GM21576 (cell line): ENCODE data around the gene PKP3.
A peak's percentile ranks its signal among the peaks of the same experiment; 100 is the strongest.

Experiments used
- ATAC-seq: cut with Tn5 transposase; IDR thresholded peaks from one replicate; pipeline ENCODE4 v1.9.1; 2021; ENCODE audit warnings: mild to moderate bottlenecking, moderate library complexity; ENCODE audit not compliant: unreplicated experiment

Gene PKP3

DNA sequence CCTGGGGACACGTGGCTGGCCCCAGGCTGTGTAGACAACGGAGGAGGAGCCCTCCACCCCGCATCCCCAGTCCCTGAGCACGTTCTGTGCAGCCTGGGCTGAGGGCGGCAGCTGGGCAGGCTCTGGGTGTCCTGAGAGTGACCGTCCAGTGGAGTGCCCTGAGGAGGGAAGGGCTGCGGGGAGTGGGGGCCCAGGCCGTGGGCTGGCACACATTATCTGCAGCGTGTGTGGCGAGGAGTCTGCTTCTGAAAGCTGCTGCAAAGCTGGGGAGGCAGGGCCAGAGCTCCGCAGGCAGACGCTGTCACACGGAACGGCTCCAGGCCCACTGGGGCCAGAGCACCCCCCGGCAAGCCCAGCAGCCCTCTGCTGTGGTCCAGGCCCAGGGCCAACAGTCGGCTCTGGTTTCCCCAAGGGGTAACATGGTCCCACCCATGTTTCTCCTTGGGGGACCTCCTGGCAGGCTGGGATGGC lies 48.6 kb downstream of the PKP3 start:
- no peak for ATAC-seq

DNA sequence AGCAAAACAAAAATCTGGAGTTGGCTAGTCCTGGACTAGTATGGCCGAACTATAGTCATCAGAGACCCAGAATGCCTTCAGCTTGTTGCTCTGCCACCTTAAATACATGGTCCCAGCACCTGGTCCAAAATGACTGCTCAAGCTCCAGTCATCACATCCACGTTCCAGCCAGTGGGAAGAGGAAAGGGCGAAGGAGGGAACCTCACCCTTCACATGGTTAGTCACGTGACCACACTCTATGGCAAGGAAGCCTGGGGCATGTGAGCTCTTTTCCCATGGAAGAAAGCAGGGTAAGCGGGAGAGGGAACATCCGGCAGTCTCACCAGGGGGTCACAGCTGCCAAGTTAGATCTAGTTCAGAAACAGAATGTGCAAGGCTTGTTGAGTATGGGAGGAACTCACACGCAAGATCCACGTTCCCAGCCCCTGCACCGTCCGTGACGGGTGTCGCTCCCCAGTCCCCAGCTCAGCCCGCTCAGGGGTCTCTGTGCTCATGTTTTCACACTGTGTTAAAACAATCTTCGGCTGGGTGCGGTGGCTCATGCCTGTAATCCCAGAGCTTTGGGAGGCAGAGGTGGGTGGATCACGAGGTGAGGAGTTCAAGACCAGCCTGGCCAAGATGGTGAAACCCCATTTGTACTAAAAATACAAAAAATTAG lies 49.7 kb downstream of the PKP3 start:
- no peak for ATAC-seq

DNA sequence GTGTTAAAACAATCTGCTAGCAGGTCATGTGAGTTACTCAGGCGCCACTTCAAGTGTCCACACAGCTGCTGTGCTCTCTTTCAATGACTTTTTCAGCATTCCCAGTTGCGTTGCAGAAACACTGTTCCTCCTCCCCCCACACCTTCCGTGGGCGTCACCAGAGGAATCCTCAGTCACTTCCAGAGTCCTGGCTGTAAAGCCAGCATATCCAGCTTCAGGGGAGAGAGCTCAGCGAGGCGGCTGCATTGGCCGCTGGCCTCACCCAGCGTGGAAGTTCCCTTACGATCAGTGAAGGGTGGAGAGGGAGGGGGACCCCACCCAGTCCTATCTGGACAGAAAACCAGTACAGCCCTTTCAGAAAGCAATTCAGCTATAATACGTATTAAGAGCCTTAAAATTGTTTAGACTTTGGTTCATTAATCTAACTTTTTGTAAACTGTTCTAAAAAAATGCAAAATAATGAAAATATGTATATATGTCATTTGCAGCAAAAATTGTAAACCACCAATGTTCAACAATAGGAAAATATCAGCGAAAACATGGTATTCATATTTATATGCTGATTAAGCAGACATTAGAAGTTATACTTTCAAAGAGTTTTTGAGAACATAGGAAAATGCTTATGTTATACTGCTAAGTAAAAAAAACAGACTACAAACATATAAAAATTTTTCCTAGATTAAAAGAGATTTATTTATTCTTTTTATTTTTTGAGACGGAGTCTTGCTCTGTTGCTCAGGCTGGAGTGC lies 50.6 kb downstream of the PKP3 start:
- no peak for ATAC-seq

DNA sequence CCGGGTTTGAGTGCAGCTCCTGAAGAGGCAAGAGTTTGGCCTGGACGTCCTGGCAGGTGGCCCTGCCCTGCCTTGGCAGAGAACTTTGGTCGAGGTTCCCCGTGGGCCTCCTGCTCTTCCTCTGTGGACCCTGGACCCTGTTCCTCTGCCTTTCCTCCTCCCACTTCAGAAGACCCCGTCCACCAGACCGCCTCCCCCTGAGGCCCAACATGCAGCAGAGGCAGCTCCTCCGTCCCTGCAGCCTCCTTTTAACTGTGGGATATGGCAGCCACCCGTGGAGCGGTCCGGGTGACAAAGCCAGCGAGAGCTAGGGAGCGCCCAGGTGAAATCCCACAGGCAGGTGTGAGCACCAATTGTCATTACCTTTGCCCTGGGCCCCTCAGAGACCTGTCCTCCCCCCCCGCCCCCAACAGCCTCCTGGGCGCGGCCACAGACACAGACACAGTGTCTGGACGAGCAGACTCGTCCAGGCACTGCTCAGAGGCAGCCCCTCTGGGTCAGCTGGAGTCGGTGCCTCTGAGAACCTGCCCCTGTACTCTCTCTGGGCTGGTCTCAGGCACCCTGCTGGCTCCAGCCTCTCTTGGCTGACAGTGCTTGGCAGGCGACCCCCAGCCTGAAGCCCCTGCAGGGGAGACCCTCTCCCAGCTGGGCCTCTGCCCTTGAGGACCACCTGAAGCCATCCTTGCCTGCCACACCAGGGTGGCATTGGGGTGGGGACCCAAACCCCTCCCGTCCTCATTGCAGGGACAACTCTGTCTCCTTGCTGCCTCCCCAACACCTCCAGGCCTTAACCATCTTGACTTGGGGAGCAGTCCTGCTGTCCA lies 52.0 kb downstream of the PKP3 start:
- no peak for ATAC-seq

DNA sequence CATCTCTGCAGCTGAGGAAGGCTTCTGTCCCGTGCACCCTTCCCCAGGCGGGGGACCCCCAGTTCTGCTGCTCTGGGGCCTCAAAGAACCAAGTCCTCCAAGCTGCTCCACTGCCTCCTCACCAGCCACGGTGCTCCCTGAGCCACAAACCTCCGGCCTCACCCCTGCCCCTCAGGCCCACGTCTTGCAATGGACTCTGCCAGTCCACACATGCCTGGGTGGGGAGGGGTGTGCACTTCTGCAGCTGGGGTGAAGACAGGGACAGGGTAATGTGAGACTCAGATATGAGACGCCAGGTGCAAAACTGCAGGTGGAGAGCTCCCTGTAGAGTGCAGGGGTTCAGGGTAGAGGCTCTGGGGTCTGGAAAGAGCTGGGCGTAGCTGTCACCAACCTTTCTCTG lies 52.9 kb downstream of the PKP3 start:
- no peak for ATAC-seq

DNA sequence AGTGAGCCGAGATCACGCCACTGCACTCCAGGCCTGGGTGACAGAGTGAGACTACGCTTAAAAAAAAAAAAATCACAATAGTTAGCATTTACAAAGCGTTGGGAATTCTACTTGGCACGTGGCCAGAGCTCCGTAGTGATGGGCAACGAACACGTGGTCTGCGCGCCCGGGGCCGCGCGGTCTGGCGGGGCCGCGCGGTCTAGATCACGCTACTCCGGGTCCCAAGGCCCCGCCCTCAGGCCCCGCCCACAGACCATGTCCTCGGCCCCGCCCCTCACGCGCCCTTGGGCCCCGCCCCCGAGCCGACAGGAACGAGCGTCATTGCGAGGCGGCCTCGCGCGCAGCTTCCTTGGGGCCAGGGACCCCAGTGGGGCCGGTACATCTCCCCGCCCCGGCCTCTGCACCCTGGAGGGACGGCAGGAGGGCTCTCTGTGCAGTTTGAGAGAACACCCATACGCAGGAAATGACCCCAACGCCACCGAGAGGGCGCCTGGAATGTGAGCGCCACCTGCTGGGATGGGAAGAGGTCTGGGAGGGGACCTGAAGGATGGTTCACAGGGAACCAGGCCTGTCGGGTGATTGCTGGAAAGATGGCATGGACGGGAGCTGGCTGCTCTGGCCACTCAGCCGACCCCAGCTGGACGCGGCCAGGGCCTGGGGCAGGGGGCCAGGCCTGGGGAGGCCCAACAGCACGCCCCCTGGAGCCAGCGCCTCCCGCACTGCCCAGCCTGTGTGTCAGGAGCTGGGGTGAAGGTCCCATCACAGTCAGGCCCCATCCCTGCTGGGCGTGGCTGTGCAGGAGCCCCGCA lies 54.1 kb downstream of the PKP3 start:
- ATAC-seq: peak; percentile 42

DNA sequence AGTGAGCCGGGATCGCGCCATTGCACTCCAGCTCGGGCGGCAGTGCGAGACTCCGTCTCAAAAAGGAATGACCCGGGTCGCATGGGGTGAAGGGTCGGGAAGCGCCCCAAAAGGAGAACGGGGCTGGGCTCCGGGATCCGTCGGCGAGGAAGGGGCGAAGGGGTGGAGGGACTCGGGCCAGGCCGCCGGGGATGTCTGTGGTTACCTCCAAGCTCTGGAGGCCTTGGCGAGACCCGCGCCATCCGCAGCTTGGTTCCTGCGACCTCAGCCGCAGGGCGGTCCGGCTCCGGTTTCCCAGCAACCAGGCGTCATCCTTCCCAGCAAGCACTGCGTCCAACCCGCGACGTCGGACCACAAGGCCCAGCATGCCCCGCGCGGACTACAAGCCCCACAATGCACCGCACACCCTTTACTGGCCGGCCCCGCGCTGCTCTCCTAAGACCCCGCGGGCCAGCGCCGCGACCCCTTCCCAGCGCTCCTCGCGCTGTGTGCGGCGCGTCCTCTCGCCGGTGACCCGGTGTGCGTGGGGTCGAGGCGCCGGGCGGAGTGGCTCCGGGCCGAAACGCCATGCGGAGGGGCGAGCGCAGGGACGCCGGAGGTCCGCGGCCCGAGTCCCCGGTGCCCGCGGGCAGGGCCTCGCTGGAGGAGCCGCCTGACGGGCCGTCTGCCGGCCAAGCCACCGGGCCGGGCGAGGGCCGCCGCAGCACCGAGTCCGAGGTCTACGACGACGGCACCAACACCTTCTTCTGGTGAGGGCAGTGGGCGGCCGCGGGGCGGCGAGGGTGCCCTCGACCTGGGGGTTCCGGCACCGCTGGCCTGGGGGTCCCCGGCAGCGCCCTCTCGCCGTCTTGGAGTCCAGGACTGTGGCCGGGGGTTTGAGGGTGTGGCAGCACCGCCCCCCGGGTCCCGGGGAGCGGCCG lies 56.1 kb downstream of the PKP3 start, which contains the start of gene PTDSS2:
PTDSS2 (plus strand) TSS at position 391 of the 920 bp plus-strand sequence; CDS start at position 568, 177 bp downstream.
- peak; percentile 62 for ATAC-seq

DNA sequence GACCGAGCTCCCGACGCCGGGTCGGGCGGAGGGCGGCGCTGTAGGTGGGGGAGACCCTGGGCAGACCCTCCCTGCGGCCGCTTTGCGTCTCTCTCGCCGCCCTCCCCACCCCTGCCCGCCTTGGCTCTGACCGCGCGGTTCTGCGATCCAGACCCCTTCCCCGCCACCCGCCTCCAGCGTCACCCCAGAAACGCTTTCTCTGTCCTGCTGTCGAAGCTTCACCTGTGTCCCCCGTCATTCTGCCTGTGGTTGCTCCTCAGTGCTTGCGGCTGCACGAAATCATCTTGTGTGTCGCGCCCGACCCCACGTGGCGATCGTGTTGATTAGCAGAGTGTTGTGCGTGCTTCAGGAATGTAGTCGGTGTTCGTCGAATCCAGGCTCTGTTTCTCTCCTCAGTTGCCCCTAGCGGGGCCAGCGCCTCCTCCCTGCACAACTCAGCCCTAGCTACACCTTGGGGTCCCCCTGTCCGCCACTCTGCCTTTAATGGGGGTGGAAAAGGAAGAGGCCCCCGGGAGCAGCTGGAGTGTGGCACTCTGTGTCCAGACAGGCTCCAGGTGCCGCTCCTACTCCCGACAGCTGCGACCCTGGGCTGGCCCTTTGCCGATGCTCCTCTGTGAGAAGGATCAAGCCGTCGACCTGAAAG lies 56.9 kb downstream of the PKP3 start:
- ATAC-seq: no peak

DNA sequence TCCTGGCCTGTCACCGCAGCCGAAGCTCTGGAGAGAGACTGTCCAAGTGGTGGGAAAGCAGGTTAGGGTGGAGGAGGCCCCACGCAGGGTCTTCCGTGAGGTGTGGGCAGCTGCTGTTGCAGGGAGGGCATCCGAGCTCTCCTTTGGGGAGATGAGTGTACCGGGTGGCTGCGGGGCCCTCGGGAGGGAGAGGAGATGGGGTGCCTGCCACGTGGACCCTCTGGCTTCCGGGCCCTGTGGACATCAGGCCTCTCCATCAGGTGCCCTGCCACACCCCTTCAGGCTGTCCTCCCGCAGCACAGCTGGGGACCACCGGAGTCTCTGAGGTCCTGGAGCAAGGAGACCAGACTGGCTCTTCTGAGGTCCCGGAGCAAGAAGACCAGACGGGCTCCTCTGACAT lies 57.7 kb downstream of the PKP3 start:
- no peak for ATAC-seq

DNA sequence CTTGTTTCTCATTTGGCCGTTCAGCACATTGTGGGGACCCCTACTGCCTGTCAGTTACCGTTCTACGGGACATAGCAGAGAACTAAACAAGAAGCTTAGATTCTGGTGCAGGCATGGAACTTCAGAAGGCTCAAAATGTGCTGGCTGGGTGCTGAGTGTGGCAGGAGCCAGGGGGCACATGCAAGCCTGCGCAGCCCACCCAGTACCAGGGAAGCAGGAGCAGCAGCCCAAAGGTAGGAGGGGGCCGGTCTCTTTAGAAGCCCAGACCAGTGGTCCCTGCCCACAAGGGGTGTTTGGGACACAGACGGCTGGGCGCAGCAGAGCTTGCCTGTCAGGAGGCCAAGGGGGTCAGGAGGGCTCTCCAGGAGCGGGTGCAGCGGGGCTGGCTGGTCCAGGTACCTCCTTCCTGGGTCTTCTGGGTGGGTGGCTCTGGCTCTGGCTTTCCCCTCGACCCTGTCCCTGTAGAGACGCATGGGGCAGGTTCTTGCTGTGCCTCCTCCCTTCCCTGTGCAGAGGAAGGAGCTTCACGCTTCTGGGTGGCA lies 58.3 kb downstream of the PKP3 start:
- ATAC-seq: no peak

DNA sequence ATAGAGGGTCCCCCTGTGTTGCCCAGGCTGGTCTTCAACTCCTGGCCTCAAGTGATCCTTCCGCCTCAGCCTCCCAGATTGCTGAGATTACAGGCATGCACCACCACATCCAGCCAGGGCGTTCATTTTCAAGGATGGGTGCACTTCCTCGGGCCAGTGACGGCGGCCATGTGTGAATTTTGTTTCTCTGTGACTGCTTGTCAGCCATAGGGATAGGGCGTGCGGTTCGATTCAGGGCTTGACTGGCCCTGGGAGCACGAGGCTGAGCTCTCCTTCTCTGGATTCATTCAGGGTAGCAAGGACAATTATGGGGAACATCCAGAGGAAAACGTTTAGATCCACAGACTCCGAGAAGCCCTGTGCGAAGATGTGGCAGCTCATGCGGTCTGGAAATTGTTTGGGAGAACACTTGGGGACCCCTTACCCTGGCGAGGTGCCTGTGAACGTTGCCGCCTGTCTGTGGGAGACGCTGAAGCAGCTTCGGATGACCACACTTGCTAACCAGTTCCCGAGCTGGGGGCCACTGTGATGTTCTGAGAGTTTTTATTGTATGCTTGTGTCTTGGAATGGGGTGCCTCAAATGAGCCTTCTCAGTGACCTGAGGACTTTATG lies 59.0 kb downstream of the PKP3 start:
- no peak for ATAC-seq

DNA sequence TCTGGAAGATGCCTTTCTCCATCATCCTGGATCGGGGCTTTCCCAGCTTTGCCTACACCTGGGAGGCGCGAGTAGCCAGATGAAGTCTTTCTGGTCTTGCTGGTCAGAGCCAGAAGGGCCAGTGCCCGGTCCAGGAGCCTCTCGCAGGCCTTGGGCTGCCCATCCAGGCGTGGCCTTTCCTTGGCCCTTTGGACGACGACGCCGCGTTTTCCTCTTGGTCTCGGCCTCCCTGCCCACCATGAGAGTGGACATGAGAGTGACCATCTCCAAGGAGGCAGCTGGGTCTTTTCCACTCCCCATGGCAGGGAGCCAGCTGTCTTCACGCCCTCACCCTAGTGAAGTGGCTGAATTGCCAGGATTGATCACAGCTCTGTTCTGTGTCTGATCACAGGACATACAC lies 59.6 kb downstream of the PKP3 start:
- no peak for ATAC-seq

DNA sequence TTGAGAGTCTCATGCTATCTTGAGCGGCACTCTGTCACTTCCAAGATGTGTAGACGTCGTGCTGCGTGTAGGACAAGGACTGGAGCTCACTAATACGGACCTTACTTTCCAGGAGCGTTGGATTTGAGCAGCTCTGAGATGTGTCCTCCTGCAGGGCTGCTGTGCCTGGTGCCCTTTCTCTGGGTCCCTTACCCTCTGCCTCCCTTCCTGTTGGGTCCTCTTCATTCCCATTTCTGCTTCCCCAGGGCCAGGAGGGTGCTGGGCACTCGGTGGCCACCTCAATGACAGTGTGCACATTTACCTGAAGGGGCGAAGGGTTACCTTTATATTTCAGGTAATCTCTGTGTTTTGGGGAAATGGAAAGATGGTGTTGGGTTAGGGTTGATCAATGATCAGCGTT lies 60.0 kb downstream of the PKP3 start:
- ATAC-seq: no peak
